ENCODE results near the gene NFATC2IP. TPM values are rescaled to one million over a fixed set of nuclear protein-coding genes. Genes with fewer than 3 reads are reported as not detected.
A peak's percentile ranks its signal among the peaks of the same experiment; 100 is the strongest.

NFATC2IP gene
- total and polyA plus RNA-seq, 2 of the 13 experiments (the other 11 are each of a cell fraction or from before 2014, with no cell fraction given), result 32.1 to 48.5 TPM

DNA sequence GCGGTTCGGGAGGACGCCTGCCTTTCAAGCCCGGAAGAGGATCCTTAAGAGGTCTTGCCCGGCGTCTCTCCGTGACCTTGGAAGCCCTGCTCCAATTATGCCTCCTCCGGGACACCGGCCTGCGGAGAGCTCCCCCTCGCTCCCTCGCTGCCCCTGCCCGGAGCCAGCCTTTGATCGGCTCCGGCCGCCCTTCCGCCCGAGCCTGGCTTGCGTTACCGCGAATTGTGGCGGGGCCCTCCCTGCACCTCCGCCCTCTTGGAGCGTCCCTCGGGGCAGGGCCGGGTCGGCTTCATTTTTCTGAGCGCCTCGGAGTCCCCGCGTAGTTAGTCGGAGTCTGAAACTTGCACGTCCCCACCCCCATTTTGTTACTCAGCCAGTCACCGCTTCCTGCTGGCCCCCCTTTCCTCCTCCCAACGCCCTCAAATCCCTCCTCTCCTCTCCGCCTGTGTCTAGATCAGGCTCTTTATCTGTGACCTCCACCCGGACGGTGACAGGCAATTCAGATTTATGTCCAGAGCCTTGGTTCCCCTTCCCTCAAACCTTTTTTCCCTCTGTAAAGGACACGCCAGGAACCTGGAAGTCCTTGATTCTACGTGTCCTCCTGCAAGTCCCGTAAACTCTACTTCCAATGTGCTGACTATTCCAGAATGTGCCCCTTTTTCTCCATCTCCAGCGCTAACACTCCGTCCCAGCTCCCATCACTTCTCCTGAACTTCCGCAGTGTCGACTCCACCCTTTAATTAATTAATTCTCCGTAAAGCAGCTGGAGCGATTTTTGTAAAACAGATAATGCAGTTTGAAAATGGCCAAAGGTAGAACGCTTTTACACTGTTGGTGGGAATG lies 25.1 kb upstream of the NFATC2IP start (continued):
- TF ChIP-seq ZFP36L1 (CRISPR knock-in tag; IDR thresholded peaks at IDR 0.05) (0 out of 2 replicates have a peak, but pooled peaks have one; percentile 41), KLF16 (CRISPR knock-in tag; IDR thresholded peaks at IDR 0.05) (peak in 1 of 2 experiments; percentile 23; a peak in 1 of 4 replicates), ZNF350 (CRISPR knock-in tag; IDR thresholded peaks at IDR 0.05; ENCODE audit: borderline replicate concordance, low read depth) (peak; percentile 75), SUZ12 (IDR thresholded peaks at IDR 0.05; ENCODE audit: low read depth, low read length) (no peak), PCBP1 (IDR thresholded peaks at IDR 0.05; ENCODE audit: borderline replicate concordance, low read depth, low read length) (peak; percentile 72; the same call in 1 of the 2 replicates), ZNF816 (CRISPR knock-in tag; IDR thresholded peaks at IDR 0.05; ENCODE audit: borderline replicate concordance) (peak; percentile 62; the same call in 1 of the 2 replicates), ELF3 (CRISPR knock-in tag; IDR thresholded peaks at IDR 0.05) (peak; percentile 73), GABPA (IDR thresholded peaks at IDR 0.05; ENCODE audit: low read depth, low read length) (no peak), GABPA (CRISPR knock-in tag; IDR thresholded peaks at IDR 0.05; ENCODE audit: low read depth) (peak; percentile 21; the same call in 1 of the 2 replicates), AGO2 (optimal IDR thresholded peaks at IDR 0.05; ENCODE audit: low read depth, low read length) (peak; percentile 87), ISL2 (CRISPR knock-in tag; IDR thresholded peaks at IDR 0.05) (0 out of 2 replicates have a peak, but pooled peaks have one; percentile 6), ZNF773 (CRISPR knock-in tag; IDR thresholded peaks at IDR 0.05; ENCODE audit: borderline replicate concordance) (no peak), HNRNPLL (IDR thresholded peaks at IDR 0.05; ENCODE audit: low read depth, low read length, poor library complexity, severe bottlenecking) (peak; percentile 15), IKZF4 (CRISPR knock-in tag; IDR thresholded peaks at IDR 0.05; ENCODE audit: borderline replicate concordance, low read depth, not compliant biosample characterization) (peak; percentile 35), GABPB1 (CRISPR knock-in tag; IDR thresholded peaks at IDR 0.05) (peak; percentile 28; the same call in 1 of the 2 replicates), TCF7 (IDR thresholded peaks at IDR 0.05; ENCODE audit: low read depth) (peak; percentile 52; the same call in 1 of the 2 replicates), ZNF615 (CRISPR knock-in tag; IDR thresholded peaks at IDR 0.05; ENCODE audit: borderline replicate concordance) (no peak), XRCC5 (optimal IDR thresholded peaks at IDR 0.05; ENCODE audit: low read length) (peak; percentile 53), ZSCAN31 (CRISPR knock-in tag; IDR thresholded peaks at IDR 0.05; ENCODE audit: low read depth) (peak; percentile 72), ZNF253 (CRISPR knock-in tag; IDR thresholded peaks at IDR 0.05; ENCODE audit: borderline replicate concordance) (peak; percentile 59; the same call in 1 of the 2 replicates)
- TF ChIP-seq, protein P1, sequence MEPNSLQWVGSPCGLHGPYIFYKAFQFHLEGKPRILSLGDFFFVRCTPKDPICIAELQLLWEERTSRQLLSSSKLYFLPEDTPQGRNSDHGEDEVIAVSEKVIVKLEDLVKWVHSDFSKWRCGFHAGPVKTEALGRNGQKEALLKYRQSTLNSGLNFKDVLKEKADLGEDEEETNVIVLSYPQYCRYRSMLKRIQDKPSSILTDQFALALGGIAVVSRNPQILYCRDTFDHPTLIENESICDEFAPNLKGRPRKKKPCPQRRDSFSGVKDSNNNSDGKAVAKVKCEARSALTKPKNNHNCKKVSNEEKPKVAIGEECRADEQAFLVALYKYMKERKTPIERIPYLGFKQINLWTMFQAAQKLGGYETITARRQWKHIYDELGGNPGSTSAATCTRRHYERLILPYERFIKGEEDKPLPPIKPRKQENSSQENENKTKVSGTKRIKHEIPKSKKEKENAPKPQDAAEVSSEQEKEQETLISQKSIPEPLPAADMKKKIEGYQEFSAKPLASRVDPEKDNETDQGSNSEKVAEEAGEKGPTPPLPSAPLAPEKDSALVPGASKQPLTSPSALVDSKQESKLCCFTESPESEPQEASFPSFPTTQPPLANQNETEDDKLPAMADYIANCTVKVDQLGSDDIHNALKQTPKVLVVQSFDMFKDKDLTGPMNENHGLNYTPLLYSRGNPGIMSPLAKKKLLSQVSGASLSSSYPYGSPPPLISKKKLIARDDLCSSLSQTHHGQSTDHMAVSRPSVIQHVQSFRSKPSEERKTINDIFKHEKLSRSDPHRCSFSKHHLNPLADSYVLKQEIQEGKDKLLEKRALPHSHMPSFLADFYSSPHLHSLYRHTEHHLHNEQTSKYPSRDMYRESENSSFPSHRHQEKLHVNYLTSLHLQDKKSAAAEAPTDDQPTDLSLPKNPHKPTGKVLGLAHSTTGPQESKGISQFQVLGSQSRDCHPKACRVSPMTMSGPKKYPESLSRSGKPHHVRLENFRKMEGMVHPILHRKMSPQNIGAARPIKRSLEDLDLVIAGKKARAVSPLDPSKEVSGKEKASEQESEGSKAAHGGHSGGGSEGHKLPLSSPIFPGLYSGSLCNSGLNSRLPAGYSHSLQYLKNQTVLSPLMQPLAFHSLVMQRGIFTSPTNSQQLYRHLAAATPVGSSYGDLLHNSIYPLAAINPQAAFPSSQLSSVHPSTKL (CRISPR knock-in tag; IDR thresholded peaks at IDR 0.05), result 0 out of 2 replicates have a peak, but pooled peaks have one; percentile 8
- TF ChIP-seq, protein P2, sequence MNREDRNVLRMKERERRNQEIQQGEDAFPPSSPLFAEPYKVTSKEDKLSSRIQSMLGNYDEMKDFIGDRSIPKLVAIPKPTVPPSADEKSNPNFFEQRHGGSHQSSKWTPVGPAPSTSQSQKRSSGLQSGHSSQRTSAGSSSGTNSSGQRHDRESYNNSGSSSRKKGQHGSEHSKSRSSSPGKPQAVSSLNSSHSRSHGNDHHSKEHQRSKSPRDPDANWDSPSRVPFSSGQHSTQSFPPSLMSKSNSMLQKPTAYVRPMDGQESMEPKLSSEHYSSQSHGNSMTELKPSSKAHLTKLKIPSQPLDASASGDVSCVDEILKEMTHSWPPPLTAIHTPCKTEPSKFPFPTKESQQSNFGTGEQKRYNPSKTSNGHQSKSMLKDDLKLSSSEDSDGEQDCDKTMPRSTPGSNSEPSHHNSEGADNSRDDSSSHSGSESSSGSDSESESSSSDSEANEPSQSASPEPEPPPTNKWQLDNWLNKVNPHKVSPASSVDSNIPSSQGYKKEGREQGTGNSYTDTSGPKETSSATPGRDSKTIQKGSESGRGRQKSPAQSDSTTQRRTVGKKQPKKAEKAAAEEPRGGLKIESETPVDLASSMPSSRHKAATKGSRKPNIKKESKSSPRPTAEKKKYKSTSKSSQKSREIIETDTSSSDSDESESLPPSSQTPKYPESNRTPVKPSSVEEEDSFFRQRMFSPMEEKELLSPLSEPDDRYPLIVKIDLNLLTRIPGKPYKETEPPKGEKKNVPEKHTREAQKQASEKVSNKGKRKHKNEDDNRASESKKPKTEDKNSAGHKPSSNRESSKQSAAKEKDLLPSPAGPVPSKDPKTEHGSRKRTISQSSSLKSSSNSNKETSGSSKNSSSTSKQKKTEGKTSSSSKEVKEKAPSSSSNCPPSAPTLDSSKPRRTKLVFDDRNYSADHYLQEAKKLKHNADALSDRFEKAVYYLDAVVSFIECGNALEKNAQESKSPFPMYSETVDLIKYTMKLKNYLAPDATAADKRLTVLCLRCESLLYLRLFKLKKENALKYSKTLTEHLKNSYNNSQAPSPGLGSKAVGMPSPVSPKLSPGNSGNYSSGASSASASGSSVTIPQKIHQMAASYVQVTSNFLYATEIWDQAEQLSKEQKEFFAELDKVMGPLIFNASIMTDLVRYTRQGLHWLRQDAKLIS (CRISPR knock-in tag; IDR thresholded peaks at IDR 0.05), result peak; percentile 45; the same call in 1 of the 2 replicates

Measured in HepG2 (cell line).